Activated CD8-positive, alpha-beta memory T cell treated with anti-CD3 and anti-CD28 coated beads, Interleukin-2, amount 50 U/mL, for 24 hours (primary cell): Measurements from ENCODE around the gene MAP1B.
"Not testable (repeated sequence)": the region's sequence is repeated elsewhere in the genome, so short reads cannot be mapped to it uniquely, and the experiment has no call there.

Experiments used
- DNase-seq: peaks from one replicate; pipeline ENCODE4 v3.0.0-alpha.2; 2020; ENCODE audit errors: extremely low read depth

Gene MAP1B

GRCh38 chr5:72161951-72162350 lies 54.7 kb downstream of the MAP1B start:
- no peak for DNase-seq

DNA sequence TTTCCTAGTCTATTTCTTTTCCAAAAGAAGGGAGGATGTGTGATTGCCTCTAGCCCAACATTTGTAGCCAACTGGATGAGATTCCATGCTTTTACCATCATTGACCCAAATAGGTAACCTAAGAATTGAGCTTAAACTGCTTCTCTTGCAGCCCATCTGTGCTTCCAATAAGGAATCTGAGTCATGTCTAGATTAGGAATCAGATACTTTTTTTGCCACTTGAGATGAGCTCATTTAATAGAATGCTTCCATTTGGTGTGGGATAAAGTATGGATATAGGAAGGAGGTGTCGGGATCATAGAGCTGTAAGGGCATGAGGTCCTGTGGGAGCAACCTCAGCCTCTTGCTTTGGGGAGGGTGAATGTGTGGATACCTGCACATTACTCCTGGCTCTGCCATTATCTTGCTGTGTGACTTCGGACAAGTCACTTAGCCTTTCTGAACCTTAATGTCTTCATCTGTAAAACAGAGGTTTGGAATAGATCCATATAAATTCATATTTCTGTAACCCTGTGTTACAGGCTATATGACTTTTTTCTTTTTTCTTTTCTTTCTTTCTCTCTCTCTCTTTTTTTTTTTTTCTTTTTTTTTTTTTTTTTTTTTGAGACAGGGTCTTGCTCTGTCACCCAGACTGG lies 56.2 kb downstream of the MAP1B start:
- DNase-seq, result no peak

DNA sequence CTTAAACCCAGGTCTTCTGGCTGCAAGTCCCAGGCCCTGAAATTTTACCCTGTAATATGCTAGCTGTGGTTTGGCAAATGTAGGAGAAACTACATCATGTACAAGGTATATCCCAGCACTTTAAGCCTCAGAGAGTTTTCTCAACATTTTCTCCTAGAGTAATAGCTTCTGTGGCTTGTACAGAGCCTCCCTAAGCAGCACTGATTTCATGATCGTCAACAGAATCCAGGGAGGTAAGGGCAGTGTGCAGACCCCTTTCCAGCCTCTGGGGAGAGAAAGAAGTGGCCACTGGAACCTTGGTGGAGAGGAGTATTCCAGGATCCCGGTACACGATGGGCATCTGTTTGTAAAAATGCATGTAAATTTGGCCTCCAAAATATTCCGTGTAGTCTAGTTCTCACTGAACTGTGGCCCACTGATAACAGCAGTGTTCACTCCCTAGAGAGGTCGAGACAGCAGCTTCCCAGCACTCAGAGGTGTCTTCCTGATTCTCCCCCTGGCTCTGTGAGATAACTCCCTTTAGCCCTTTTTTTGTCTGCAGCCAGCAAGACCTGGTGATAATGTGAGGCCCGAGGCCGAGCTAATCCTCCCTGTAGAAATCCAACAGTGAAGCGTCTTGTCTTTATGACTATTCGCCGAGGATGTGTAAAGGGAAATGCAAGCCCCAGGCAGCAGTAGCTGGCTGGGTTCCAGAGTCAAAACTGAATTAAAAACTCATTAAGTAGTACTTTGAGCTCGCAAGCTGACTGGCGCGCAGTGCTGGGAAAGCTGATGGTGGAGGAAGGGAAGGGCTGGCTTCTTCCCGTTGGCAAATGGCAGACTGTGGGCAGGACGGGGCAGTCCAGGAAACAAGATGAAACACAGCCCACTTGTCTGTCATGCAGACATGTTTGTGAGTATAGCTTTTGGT lies 59.0 kb downstream of the MAP1B start:
- no peak for DNase-seq

DNA sequence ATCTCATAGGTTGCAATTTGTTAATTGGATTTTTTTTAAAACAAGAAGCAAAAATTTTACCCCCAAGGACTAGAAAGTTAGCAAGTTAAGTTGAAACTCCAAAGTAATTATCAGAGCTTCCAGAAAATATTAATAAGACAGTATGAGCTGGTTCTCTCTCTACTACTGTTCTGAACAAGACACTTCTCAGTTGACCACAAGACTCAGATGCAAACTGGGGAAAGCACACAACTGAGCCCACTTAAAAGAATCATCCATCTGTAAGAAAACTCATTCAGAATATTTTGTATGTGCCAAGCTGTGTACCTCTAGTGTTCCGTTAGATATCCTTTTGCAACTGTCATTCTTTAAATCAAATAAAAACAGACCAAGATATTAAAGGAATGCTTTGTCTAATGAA lies 60.0 kb downstream of the MAP1B start:
- DNase-seq, result no peak

DNA sequence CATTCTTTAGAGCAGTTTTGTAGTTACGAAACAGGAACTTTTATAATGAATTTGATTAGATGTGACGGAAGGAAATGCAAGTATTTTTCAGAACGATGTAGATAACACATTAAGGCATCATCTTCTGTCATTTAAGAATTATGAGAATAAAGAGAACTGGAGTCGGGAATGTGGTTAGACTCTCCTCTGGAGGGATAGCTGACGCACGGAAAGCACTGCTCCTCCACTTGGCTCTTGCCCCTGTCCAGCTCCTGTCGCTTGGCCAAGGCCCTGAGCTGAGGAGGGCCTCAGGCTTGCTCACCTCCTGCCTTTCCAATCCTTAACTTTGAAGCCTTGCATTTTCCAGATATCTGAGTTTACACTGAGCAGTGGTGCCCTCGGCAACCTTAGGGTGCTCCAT lies 60.5 kb downstream of the MAP1B start:
- DNase-seq, result no peak

DNA sequence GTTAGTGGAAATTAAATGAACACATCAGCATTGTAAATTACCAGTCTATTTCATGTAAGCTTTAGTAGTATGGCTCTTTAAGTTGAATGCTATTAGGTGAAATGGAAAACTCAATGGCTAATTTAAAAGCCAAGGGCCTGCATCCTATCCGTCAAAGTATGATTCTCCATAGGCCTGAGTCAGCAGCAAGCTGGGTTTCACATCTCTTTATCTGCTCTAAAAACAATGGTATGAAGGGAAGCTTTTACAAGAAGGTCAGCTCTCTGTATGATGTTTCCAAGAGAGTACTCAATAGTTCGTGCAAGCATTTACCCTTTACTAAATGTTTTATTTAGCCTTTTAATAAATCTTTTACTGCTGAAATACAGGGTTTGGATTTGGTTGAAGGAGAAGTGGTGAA lies 62.8 kb downstream of the MAP1B start:
- DNase-seq, result no peak

GRCh38 chr5:72171181-72171580 lies 63.9 kb downstream of the MAP1B start:
- DNase-seq, result not testable (repeated sequence)

DNA sequence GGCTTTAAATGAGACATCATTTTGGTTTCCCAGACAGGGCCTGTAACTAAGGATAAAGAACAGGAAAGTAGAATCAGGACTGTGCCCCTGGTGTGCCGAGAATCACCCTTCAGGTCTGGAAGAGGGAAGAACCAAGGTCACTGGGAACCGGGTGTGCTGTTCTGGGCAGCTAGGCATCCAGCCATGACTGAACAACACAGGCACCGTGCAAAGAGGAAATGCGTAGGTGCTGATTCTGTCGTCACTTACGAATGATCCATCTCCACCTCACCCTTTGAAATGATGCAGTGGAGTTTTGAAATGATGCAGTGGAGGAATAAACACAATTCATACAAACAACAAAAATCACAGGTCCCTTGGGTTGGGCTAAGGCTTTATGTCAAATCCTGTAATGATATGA lies 64.4 kb downstream of the MAP1B start:
- no peak for DNase-seq

GRCh38 chr5:72172786-72173185 lies 65.5 kb downstream of the MAP1B start:
- DNase-seq, result no peak

DNA sequence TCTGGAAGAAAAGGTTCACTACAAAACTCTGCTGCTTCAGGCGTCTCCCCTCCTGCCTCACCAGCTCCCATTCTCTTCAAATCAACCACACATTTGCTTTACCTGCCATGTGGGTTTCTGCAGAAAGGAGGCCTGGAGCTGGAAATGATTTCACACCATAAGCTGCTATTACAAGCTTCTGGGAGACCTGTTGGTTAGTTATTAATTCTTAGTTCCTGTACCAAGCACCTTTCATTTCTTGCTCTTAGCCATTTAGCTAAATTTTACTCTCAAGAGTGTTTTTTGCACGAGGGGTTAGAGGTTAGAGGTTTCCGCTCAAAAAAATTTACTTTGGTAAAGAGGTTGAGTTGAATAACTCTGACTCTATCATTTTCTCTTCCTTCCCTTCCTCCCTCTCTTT lies 70.3 kb downstream of the MAP1B start:
- no peak for DNase-seq

DNA sequence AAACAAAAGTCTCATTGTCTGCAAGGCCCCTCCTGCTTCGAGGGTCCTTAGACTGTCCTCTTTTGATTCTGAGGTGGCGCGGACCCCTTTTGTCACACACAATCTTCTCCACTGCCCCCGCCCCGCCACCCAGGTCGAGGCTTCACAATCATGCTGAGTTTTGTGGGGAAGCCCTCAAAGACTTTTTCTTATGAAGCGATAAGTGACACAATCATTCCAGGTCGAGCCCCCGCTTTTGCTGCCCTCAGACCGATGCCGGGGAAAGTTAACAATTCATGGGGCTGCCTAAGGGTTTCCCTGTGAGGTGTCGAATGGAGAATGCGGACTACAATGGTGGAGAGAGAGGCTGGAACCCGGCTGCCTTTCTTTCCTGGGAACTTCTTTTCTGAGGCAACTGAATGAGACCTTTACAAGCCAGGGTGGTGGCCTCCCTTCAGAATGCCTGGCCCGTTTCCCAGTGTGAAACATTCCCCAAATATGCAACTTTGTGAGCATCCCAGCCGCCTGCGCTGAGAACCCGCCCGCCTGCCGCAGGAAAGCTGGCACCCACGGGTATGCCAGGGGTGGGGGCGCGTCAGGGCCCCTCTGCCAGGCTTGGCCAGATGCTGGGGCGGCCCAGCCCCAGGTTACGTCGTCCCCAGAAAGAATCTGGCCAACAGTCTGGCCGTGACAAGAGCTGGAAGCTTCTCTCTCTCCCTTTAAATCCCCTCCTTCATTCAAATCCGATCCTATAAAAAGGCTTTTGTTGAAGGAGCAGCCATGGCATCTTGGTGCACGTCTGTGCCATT lies 71.9 kb downstream of the MAP1B start:
- DNase-seq, result no peak

DNA sequence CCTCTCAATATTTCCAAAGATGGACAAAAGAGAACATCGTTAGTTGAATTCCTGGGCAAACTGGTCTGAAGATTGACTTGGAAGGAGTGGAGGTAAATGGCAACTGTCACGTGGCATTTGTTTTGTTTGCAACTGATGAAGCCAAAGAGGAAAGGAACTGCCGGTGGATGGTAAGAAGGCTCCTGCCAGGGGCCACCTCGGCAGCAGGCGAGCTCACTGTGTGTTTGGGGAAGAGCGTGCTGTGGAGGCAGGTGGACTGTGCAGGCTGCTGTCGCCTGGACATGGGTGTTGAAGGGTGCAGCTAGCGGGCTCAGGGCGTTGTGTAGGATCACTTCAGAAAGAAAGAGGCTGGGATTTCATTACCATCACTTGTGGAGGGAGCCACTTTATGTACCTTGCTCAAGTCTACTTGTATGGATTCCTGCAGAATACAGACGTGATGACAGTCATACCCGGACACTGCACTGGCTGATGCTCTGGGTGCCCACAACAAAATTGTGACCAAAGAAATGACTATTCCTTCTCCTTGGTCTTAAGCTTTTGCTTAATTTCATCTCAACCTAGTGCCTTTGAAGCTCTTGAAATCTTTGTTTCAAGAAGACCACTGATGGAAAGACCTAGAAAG lies 72.7 kb downstream of the MAP1B start:
- no peak for DNase-seq

- no peak for DNase-seq
Observed at GRCh38 chr5:72180925-72181324, 73.7 kb downstream of the MAP1B start.

- no peak for DNase-seq
Observed at GRCh38 chr5:72182686-72183085, 75.4 kb downstream of the MAP1B start.

DNA sequence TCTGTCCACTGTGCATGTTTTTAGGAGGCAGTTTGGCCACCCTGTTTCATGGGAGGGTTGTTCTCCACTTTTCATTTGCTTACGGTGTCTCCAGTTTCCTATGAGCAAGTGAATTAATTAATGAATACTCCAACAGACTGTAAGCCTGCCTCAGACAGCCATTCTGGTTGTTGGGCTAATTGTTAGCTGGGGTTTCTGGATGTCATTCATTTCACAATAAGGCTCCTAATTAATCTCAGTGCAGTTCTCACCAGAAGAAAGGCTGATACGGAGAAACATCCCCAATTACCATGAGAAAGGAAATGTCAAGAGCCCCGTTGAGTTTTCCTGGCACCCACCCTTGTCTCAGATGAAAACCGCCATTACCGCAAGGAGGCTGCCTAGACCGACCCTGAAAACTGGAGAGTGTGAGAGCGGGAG lies 75.8 kb downstream of the MAP1B start:
- no peak for DNase-seq

GRCh38 chr5:72184408-72184807 lies 77.1 kb downstream of the MAP1B start:
- DNase-seq, result no peak

DNA sequence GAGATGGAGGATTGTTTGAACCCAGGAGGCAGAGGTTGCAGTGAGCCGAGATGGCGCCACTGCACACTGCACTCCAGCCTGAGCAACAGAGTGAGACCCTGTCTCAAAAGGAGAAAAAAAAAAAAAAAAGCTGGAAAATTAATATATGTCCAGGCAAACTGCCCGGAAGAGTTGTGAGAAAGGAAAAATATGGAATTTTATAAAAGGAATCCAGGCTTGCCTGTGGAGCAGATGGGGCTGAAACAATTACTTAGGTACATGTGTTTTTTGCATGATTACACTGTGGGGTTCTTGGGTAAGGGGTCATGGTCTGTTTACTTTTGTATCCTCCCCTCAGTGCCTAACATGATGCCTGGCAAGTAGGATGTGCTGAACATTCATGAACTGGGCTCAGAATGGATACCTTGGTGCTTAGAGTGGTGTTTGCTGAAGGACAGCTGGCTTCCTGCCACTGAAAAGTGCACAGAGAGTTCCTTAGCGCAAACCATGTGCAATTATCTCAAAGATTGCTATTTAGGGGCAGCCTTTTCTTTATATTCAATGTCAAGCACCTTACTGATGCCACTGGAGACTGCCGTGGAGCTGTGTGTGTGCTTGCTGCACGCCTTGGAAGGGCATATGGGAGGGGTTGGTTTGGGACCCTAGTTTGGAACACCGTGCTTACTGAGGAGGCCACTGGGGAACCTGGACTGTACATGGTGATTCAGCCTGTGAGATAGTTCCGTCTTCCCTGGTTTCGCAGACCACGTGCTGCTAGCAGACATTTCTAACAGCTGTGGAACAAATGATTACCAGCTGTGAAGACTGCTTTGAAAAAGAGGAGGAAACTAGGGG lies 78.4 kb downstream of the MAP1B start:
- no peak for DNase-seq

- no peak for DNase-seq
Observed at GRCh38 chr5:72187388-72188075, 80.3 kb downstream of the MAP1B start.

DNA sequence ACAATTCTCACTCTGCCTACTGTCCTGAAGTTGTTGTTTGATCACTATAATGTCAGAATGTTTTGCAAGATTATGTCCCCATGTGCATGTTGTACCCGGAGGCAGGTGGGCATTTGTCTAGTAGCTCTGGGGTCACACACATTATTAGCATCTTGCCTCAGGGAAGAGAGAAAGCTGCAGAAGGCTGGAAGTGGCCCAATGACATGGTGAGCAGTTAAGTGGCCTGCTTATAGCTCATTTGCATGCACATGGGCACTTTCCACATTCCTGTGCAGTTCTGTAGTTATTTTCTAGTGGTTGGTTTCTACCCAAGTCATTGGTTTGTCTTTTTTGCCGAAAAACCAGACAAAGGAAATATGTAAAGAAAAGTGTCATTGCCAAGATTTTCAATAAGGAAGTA lies 80.9 kb downstream of the MAP1B start:
- DNase-seq, result no peak

DNA sequence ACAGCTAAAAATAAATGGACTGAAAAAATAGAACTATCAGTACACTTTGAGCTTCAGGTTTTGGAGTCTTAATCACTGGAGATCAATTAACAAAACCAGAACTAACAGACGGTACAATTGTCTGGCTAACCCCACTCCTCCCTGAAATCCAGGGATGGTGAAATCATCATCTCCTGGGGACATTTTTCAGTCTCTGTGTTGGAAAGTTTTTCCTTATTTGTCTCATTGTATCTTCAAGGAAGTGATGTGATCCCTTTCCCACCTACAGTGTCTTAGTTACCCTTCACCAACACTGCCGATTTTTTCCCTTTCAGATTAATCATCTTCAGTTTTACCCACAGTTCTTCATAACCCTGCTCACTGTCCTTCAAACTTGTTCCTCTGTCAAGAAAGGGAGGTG lies 81.9 kb downstream of the MAP1B start:
- no peak for DNase-seq

DNA sequence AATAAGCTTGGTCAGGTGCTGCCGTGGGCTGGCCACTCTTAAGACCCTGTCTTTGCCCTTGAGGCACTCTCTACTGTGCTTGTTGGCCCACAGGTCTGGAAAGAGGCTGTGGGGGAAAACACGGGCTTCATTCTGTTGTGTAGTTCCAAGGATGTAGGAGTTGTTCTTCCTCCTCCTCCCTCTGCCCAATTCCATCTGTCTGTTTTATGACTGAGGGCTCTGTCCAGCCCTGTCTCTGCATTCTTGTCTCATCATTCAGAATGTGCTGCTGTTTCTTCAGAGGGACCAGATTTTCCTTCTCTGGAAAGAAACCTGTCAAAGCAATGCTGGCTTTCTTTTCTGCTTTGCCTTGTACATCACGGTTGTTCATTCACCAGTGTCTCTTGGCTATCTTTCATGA lies 84.1 kb downstream of the MAP1B start:
- no peak for DNase-seq
